ENCODE data around the gene FBXL17.

Gene FBXL17

DNA sequence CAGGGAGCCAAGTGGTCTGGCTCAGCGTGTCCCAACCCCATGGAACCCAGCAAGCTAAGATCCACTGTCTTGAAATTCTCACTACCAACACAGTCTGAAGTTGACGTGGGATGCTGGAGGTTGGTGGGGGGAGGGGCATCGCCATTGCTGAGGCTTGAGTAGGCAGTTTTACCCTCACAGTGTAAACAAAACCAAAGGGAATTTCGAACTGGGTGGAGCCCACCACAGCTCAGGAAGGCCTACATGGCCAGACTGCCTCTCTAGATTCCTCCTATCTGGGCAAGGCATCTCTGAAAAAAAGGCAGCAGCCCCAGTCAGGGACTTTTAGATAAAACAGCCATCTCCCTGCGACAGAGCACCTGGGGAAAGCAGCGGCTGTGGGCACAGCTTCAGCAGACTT, 17.1 kb upstream of the FBXL17 start:
- TF ChIP-seq POLR2AphosphoS5 (IDR thresholded peaks at IDR 0.05; ENCODE audit: low read depth, low read length): no peak
- no peak for TF ChIP-seq FOXP2 (optimal IDR thresholded peaks at IDR 0.05; ENCODE audit: borderline replicate concordance, extremely low read depth, extremely low read length, insufficient read depth)
- TF ChIP-seq SIN3A (IDR thresholded peaks at IDR 0.05; ENCODE audit: borderline replicate concordance, insufficient read depth, low read length): no peak
- TF ChIP-seq TAF1 (IDR thresholded peaks at IDR 0.05; ENCODE audit: borderline replicate concordance, insufficient read depth, low read length): no peak
- TF ChIP-seq, protein P1, sequence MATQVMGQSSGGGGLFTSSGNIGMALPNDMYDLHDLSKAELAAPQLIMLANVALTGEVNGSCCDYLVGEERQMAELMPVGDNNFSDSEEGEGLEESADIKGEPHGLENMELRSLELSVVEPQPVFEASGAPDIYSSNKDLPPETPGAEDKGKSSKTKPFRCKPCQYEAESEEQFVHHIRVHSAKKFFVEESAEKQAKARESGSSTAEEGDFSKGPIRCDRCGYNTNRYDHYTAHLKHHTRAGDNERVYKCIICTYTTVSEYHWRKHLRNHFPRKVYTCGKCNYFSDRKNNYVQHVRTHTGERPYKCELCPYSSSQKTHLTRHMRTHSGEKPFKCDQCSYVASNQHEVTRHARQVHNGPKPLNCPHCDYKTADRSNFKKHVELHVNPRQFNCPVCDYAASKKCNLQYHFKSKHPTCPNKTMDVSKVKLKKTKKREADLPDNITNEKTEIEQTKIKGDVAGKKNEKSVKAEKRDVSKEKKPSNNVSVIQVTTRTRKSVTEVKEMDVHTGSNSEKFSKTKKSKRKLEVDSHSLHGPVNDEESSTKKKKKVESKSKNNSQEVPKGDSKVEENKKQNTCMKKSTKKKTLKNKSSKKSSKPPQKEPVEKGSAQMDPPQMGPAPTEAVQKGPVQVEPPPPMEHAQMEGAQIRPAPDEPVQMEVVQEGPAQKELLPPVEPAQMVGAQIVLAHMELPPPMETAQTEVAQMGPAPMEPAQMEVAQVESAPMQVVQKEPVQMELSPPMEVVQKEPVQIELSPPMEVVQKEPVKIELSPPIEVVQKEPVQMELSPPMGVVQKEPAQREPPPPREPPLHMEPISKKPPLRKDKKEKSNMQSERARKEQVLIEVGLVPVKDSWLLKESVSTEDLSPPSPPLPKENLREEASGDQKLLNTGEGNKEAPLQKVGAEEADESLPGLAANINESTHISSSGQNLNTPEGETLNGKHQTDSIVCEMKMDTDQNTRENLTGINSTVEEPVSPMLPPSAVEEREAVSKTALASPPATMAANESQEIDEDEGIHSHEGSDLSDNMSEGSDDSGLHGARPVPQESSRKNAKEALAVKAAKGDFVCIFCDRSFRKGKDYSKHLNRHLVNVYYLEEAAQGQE (IDR thresholded peaks at IDR 0.05; ENCODE audit: insufficient read depth in 1 of 2, low read depth in 2 of 2, low read length in 2 of 2): no peak

DNA sequence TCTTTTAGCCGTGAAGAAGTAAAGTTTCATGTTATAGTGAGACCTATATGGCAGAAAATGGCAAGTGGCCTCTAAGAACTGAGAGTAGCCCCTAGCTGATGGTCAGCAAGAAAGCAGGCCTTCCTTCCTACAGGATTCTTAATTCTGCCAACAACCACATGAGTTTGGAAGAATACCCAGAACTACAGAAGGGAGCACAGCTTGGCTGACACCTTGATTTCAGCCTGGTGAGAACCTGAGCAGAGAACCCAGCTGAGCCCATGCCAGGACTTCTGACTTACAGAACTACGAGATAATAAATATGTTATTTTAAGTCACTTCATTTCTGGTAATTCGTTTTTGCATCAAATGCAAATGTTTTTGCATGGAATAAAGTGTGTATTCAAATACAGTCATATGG, 5.9 kb upstream of the FBXL17 start:
- no peak for TF ChIP-seq POLR2AphosphoS5 (IDR thresholded peaks at IDR 0.05; ENCODE audit: low read depth, low read length)
- no peak for TF ChIP-seq SIN3A (IDR thresholded peaks at IDR 0.05; ENCODE audit: borderline replicate concordance, insufficient read depth, low read length)
- TF ChIP-seq FOXP2 (optimal IDR thresholded peaks at IDR 0.05; ENCODE audit: borderline replicate concordance, extremely low read depth, extremely low read length, insufficient read depth): no peak
- TF ChIP-seq, protein P1 (IDR thresholded peaks at IDR 0.05; ENCODE audit: insufficient read depth in 1 of 2, low read depth in 2 of 2, low read length in 2 of 2): no peak
- no peak for TF ChIP-seq TAF1 (IDR thresholded peaks at IDR 0.05; ENCODE audit: borderline replicate concordance, insufficient read depth, low read length)

DNA sequence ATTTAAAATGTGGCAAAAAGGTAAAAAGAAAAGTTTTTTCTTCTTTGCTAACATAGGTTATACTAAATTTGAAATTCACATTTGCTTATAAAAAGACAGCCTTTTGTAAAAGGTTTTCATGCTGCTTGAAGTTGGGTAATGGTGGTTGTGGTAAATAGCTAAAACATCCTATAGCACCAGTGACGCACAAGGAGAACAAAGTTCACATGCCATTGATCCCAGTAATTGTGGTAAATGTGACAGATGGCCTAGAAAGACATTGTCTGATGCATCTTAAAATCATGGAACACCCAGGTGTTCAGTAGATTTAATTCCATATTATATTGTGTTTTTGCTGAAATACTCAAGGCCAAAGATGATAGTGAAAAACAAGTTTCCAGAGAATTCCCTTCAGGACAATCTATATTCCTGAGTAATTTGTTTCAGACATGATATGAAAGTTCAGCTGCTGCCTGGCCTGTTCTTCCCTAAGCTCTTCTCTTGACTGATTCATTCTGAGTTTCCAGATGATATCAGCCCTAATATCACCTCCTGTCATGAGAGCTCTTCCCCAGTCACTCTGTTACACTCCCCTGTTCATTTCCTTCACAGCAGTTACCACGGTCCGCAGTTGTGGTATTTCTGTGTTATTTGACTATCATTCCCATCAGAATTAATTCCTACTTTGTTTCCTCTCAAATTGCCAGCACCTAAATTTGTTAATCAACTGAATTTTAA, 4.6 kb upstream of the FBXL17 start:
- TF ChIP-seq POLR2AphosphoS5 (IDR thresholded peaks at IDR 0.05; ENCODE audit: low read depth, low read length) (no peak), TAF1 (IDR thresholded peaks at IDR 0.05; ENCODE audit: borderline replicate concordance, insufficient read depth, low read length) (no peak), FOXP2 (optimal IDR thresholded peaks at IDR 0.05; ENCODE audit: borderline replicate concordance, extremely low read depth, extremely low read length, insufficient read depth) (no peak), SIN3A (IDR thresholded peaks at IDR 0.05; ENCODE audit: borderline replicate concordance, insufficient read depth, low read length) (no peak)
- TF ChIP-seq, protein P1 (IDR thresholded peaks at IDR 0.05; ENCODE audit: insufficient read depth in 1 of 2, low read depth in 2 of 2, low read length in 2 of 2): no peak

DNA sequence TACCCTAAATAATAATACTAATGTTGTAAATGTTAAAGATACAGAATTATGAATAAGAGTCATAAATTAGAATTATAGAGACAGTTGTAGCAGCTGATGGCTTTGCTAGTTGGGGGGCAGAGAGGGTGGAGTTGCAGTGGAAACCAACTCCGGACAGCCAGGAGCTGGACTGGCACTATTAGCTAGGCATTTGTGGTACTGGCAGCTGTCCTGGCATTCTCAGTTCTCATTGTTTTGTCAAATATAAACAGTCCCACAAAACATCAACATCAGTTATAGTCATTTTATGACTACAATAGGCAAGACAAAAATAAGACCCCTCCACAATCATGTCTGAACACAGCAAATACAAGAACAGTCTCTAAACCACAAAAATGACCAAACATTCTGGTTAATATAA, 2.8 kb upstream of the FBXL17 start:
- TF ChIP-seq SIN3A (IDR thresholded peaks at IDR 0.05; ENCODE audit: borderline replicate concordance, insufficient read depth, low read length) (no peak), TAF1 (IDR thresholded peaks at IDR 0.05; ENCODE audit: borderline replicate concordance, insufficient read depth, low read length) (no peak), FOXP2 (optimal IDR thresholded peaks at IDR 0.05; ENCODE audit: borderline replicate concordance, extremely low read depth, extremely low read length, insufficient read depth) (no peak), POLR2AphosphoS5 (IDR thresholded peaks at IDR 0.05; ENCODE audit: low read depth, low read length) (no peak)
- TF ChIP-seq, protein P1 (IDR thresholded peaks at IDR 0.05; ENCODE audit: insufficient read depth in 1 of 2, low read depth in 2 of 2, low read length in 2 of 2): no peak
